Cardiac muscle cell (in vitro differentiated cells and primary cell): Measurements from ENCODE around the gene MYO5B. TPM values are rescaled to one million over a fixed set of nuclear protein-coding genes. Genes with fewer than 3 reads are reported as not detected.

Source experiments
- DNase-seq, 2 donors: peaks; one replicate each; pipeline versions ENCODE4 v3.0.0 to v3.0.0-alpha.2; 2010 to 2017; ENCODE audit warnings: low read depth in 1 of 2, low spot score in 1 of 2
- H3K27ac ChIP-seq: fragments of 200-600 bp; sonication (generic); 2 replicates; pipeline ENCODE4 v1.5.1; 2016
- H3K27me3 ChIP-seq: fragments of 200-600 bp; sonication (generic); 2 replicates; pipeline ENCODE4 v1.6.0; 2016; ENCODE audit warnings: control low read depth
- H3K36me3 ChIP-seq: fragments of 200-600 bp; sonication (generic); 2 replicates; pipeline ENCODE4 v1.5.1; 2016; ENCODE audit warnings: control low read depth
- H3K4me1 ChIP-seq: fragments of 200-600 bp; sonication (generic); 2 replicates; pipeline ENCODE4 v1.8.1; 2017; ENCODE audit warnings: low read depth, mild to moderate bottlenecking, mixed run types
- H3K4me3 ChIP-seq: fragments of 200-600 bp; sonication (generic); 2 replicates; pipeline ENCODE4 v1.5.1; 2016; ENCODE audit warnings: mild to moderate bottlenecking
- H3K9me3 ChIP-seq: fragments of 200-600 bp; sonication (generic); 2 replicates; pipeline ENCODE4 v1.5.1; 2017; ENCODE audit warnings: low read depth, mild to moderate bottlenecking, control low read depth
- CTCF ChIP-seq: IDR thresholded peaks from 2 replicates; pipeline ENCODE4 v1.5.1; 2012; ENCODE audit warnings: low read depth, mild to moderate bottlenecking, low read length
- polyA plus RNA-seq: library from polyadenylated mRNA; unstranded; fragments of >200 nt; fragmentation: Nextera tagmentation; extraction: Ambion mirVana; gene quantifications from 2 replicates; pipeline ENCODE4 v1.2.1, GENCODE V29; 2016
- total RNA-seq: library from RNA; depleted of rRNA; stranded (reverse); fragments of >200 nt; gene quantifications from 2 replicates; pipeline ENCODE4 v1.2.3, GENCODE V29; 2016

The MYO5B gene
- total and polyA plus RNA-seq, 2 experiments from 2014 or later, result 3.0 to 16.7 TPM

GRCh38 chr18:49886891-49887764, 307.8 kb downstream of the MYO5B start:
- no peak for DNase-seq
- TF ChIP-seq CTCF, result no peak
- H3K4me3 ChIP-seq, result no peak overlapping the region
- H3K27ac ChIP-seq, result no peak overlapping the region
- no peaks in the 10 kb centered on the region for H3K4me1 ChIP-seq
- no peaks in the 10 kb centered on the region for H3K27me3 ChIP-seq
- no peaks in the 10 kb centered on the region for H3K36me3 ChIP-seq
- H3K9me3 ChIP-seq, result no peaks in the 10 kb centered on the region

GRCh38 chr18:49884959-49885358, 310.0 kb downstream of the MYO5B start:
- no peak for TF ChIP-seq CTCF
- Histone ChIP-seq H3K4me1 (no peaks in the 10 kb centered on the region), H3K27ac (no peak overlapping the region), H3K36me3 (no peaks in the 10 kb centered on the region), H3K9me3 (no peaks in the 10 kb centered on the region), H3K4me3 (no peak overlapping the region), H3K27me3 (no peaks in the 10 kb centered on the region)
- no peak for DNase-seq

- Histone ChIP-seq H3K27ac (no peak overlapping the region), H3K9me3 (no peaks in the 10 kb centered on the region), H3K27me3 (no peaks in the 10 kb centered on the region), H3K4me1 (no peaks in the 10 kb centered on the region), H3K4me3 (no peak overlapping the region), H3K36me3 (no peaks in the 10 kb centered on the region)
- DNase-seq, result no peak
- no peak for TF ChIP-seq CTCF
Observed at GRCh38 chr18:49884465-49884864, 310.5 kb downstream of the MYO5B start.

- H3K27me3 ChIP-seq, result no peaks in the 10 kb centered on the region
- no peaks in the 10 kb centered on the region for H3K4me1 ChIP-seq
- no peak for TF ChIP-seq CTCF
- no peaks in the 10 kb centered on the region for H3K9me3 ChIP-seq
- DNase-seq, result peak in 1 of 2 donors; percentile 41
- no peaks in the 10 kb centered on the region for H3K36me3 ChIP-seq
- H3K27ac ChIP-seq, result no peak overlapping the region
- no peak overlapping the region for H3K4me3 ChIP-seq
Observed at GRCh38 chr18:49880661-49881060, 314.3 kb downstream of the MYO5B start.

GRCh38 chr18:49879271-49879580, 315.7 kb downstream of the MYO5B start:
- no peaks in the 10 kb centered on the region for H3K4me1 ChIP-seq
- no peaks in the 10 kb centered on the region for H3K36me3 ChIP-seq
- no peak overlapping the region for H3K27ac ChIP-seq
- TF ChIP-seq CTCF, result no peak
- DNase-seq, result no peak
- H3K27me3 ChIP-seq, result no peaks in the 10 kb centered on the region
- H3K4me3 ChIP-seq, result no peak overlapping the region
- no peaks in the 10 kb centered on the region for H3K9me3 ChIP-seq
